ENCODE data around the gene GLIS2. TPM values are rescaled to one million over a fixed set of nuclear protein-coding genes. Genes with fewer than 3 reads are reported as not detected.

GLIS2 gene
- total and polyA plus RNA-seq, 10 of the 15 experiments (the other 5 are each of a cell fraction or from before 2014, with no cell fraction given): 0.03 to 0.64 (median 0.18) TPM; not detected in 4

DNA sequence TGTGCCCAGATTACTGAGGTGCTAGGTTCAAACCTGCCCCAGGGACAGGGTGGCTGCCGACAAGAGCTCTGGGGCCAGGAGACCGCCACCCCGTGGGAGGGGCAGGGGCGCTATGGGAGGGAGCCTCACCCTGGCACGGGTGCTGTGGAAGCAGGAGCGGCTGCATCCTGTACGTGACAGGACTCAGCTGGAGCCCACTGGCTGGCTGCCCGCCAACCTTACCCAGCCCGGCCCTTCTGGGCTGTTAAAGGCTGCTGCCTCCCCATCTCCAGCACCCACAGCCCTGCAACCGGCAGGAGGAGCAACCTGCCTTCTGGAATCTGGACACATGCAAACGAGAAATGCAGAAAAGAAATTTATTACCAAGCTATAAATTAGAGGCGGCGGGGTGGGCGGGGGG is 24.0 kb downstream of the GLIS2 start (continued):
- TF ChIP-seq ZSCAN29 (IDR thresholded peaks at IDR 0.05): no peak
- TF ChIP-seq, protein P1, sequence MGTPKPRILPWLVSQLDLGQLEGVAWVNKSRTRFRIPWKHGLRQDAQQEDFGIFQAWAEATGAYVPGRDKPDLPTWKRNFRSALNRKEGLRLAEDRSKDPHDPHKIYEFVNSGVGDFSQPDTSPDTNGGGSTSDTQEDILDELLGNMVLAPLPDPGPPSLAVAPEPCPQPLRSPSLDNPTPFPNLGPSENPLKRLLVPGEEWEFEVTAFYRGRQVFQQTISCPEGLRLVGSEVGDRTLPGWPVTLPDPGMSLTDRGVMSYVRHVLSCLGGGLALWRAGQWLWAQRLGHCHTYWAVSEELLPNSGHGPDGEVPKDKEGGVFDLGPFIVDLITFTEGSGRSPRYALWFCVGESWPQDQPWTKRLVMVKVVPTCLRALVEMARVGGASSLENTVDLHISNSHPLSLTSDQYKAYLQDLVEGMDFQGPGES (IDR thresholded peaks at IDR 0.05): no peak
- no peak for TF ChIP-seq MYB (IDR thresholded peaks at IDR 0.05; ENCODE audit: borderline replicate concordance, low read depth, low read length)

DNA sequence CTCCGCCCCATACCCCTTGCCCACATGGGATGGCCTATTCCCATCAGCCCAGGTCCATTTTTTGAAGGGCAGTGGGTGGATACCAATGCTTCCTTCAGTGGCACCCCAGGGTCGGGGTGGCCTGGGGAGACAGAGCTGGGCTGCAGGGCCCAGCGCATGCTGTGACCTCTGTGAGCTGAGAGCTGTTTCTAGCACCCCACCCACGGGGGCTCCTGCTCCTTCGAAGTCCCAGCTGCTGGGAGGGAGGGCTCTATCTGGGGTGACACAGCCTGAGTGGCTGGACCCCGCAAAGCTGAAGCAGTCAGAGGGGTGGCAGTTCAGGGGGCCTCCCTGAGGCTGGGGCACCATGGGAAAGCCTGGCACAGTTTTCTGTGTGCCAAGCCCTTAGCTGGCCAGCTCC is 24.6 kb downstream of the GLIS2 start:
- H3K27ac ChIP-seq (ENCODE audit: control insufficient read depth, insufficient read depth): no peak overlapping the region
- no peak for TF ChIP-seq ZNF622 (IDR thresholded peaks at IDR 0.05)
- TF ChIP-seq BHLHE40 (IDR thresholded peaks at IDR 0.05; ENCODE audit: borderline replicate concordance in 1 of 2, low read depth in 2 of 2, low read length in 1 of 2): no peak
- TF ChIP-seq, protein P2, sequence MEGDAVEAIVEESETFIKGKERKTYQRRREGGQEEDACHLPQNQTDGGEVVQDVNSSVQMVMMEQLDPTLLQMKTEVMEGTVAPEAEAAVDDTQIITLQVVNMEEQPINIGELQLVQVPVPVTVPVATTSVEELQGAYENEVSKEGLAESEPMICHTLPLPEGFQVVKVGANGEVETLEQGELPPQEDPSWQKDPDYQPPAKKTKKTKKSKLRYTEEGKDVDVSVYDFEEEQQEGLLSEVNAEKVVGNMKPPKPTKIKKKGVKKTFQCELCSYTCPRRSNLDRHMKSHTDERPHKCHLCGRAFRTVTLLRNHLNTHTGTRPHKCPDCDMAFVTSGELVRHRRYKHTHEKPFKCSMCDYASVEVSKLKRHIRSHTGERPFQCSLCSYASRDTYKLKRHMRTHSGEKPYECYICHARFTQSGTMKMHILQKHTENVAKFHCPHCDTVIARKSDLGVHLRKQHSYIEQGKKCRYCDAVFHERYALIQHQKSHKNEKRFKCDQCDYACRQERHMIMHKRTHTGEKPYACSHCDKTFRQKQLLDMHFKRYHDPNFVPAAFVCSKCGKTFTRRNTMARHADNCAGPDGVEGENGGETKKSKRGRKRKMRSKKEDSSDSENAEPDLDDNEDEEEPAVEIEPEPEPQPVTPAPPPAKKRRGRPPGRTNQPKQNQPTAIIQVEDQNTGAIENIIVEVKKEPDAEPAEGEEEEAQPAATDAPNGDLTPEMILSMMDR (IDR thresholded peaks at IDR 0.05 in 2 of 3, conservative IDR thresholded peaks at IDR 0.05 in 1 of 3; ENCODE audit: control insufficient read depth in 2 of 3, extremely low read depth in 1 of 3, insufficient read depth in 1 of 3, low read depth in 3 of 3, low read length in 3 of 3): no peak
- no peak for TF ChIP-seq CREB1 (IDR thresholded peaks at IDR 0.05; ENCODE audit: low read depth)
- TF ChIP-seq KDM1A (IDR thresholded peaks at IDR 0.05; ENCODE audit: borderline replicate concordance): no peak
- no peak for TF ChIP-seq ATF7 (IDR thresholded peaks at IDR 0.05; ENCODE audit: low read depth)
- no peak for TF ChIP-seq CHD2 (IDR thresholded peaks at IDR 0.05; ENCODE audit: borderline replicate concordance, low read depth, low read length)
- no peak for TF ChIP-seq SREBF2 (IDR thresholded peaks at IDR 0.05; ENCODE audit: low read length)
- no peak for TF ChIP-seq PAX5 (IDR thresholded peaks at IDR 0.05; ENCODE audit: borderline replicate concordance, low read depth, low read length)
- TF ChIP-seq, protein P3, sequence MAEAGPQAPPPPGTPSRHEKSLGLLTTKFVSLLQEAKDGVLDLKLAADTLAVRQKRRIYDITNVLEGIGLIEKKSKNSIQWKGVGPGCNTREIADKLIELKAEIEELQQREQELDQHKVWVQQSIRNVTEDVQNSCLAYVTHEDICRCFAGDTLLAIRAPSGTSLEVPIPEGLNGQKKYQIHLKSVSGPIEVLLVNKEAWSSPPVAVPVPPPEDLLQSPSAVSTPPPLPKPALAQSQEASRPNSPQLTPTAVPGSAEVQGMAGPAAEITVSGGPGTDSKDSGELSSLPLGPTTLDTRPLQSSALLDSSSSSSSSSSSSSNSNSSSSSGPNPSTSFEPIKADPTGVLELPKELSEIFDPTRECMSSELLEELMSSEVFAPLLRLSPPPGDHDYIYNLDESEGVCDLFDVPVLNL (IDR thresholded peaks at IDR 0.05; ENCODE audit: low read depth, low read length): no peak
- TF ChIP-seq SIN3A (IDR thresholded peaks at IDR 0.05; ENCODE audit: low read depth, low read length): no peak
- TF ChIP-seq CHD4 (IDR thresholded peaks at IDR 0.05): no peak
- no peak for TF ChIP-seq NFYA (IDR thresholded peaks at IDR 0.05; ENCODE audit: borderline replicate concordance, low read depth, low read length)
- no peak for TF ChIP-seq CBX3 (IDR thresholded peaks at IDR 0.05; ENCODE audit: borderline replicate concordance, low read depth)
- TF ChIP-seq, protein P4, sequence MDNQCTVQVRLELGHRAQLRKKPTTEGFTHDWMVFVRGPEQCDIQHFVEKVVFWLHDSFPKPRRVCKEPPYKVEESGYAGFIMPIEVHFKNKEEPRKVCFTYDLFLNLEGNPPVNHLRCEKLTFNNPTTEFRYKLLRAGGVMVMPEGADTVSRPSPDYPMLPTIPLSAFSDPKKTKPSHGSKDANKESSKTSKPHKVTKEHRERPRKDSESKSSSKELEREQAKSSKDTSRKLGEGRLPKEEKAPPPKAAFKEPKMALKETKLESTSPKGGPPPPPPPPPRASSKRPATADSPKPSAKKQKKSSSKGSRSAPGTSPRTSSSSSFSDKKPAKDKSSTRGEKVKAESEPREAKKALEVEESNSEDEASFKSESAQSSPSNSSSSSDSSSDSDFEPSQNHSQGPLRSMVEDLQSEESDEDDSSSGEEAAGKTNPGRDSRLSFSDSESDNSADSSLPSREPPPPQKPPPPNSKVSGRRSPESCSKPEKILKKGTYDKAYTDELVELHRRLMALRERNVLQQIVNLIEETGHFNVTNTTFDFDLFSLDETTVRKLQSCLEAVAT (IDR thresholded peaks at IDR 0.05): no peak

More for the DNA sequence above, 24.6 kb downstream of the GLIS2 start:
- Histone ChIP-seq H3K9me3 (replicated peaks; ENCODE audit: control insufficient read depth, insufficient read depth, low read length) (no peaks in the 10 kb centered on the region), H2AFZ (ENCODE audit: control insufficient read depth, low read depth, low read length) (no peak overlapping the region), H3K36me3 (ENCODE audit: control insufficient read depth in 2 of 2, insufficient read depth in 2 of 2, low read length in 1 of 2) (peaks cover 0 to 19% of the 10 kb centered on the region in 2 experiments; a peak in 3 of 4 replicates), H3K4me2 (ENCODE audit: control insufficient read depth, insufficient read depth) (no peak overlapping the region), H4K20me1 (ENCODE audit: control insufficient read depth, insufficient read depth) (0 out of 2 replicates have a peak, but pooled peaks cover 6% of the 10 kb centered on the region), H3K9ac (ENCODE audit: control insufficient read depth, insufficient read depth, low read length) (no peak overlapping the region), H3K79me2 (ENCODE audit: control insufficient read depth, insufficient read depth, low read length) (peaks cover 5% of the 10 kb centered on the region), H3K4me1 (ENCODE audit: control insufficient read depth, insufficient read depth, low read length) (no peaks in the 10 kb centered on the region), H3K4me3 (no peak overlapping the region), H3K27me3 (replicated peaks in 1 of 2; ENCODE audit: control insufficient read depth in 2 of 2, insufficient read depth in 2 of 2, low read length in 1 of 2) (no peaks in the 10 kb centered on the region)
- in situ Hi-C loops (cut with MboI): no loop called here
- POLR2A ChIA-PET: no interaction called here
- CTCF ChIA-PET: interaction anchor here (1.1 to 1.6 kb wide), 3 partner anchors 9 to 62 kb away, joined by 4 to 5 read pairs (median 4); no protein-coding TSS in a partner anchor
- SMC1A ChIA-PET (ENCODE audit: uncharacterized antibody, unreplicated experiment): interaction anchor here (1.1 kb wide), 1 partner anchor 10 kb away, joined by 3 read pairs; no protein-coding TSS in a partner anchor
- FAIRE-seq (no peak), ATAC-seq (no peak), DNase-seq (ENCODE audit: low read depth, low spot score) (no peak)
- 88% methylated on average over 6 of the region's 6 CpGs for WGBS (ENCODE audit: insufficient coverage, insufficient replicate concordance, low lambda C conversion rate, missing lambda C conversion rate)
- BruUV-seq (replicated peaks): no TSS peak
- intact Hi-C loops (cut with micrococcal nuclease; ENCODE audit: unreplicated experiment): no loop called here
- RAD21 ChIA-PET (ENCODE audit: unreplicated experiment): no interaction called here
